H9 (cell line): Measurements from ENCODE around the gene CBLN3. TPM values are rescaled to one million over a fixed set of nuclear protein-coding genes. Genes with fewer than 3 reads are reported as not detected.

Experiments used
- DNase-seq: peaks from one replicate; pipeline ENCODE4 v3.0.0-alpha.2; 2017
- H2AFZ ChIP-seq: one replicate; pipeline ENCODE4 v1.6.1; 2013; ENCODE audit warnings: mild to moderate bottlenecking, low read length, control low read depth, moderate library complexity
- H2AK5ac ChIP-seq: 2 replicates; pipeline ENCODE4 v1.6.1; 2013; ENCODE audit warnings: low read length, control low read depth, mixed read lengths; ENCODE audit not compliant: insufficient read length
- H2BK120ac ChIP-seq: one replicate; pipeline ENCODE4 v1.6.1; 2013; ENCODE audit warnings: low read depth, mild to moderate bottlenecking, low read length, control low read depth, inconsistent platforms; ENCODE audit not compliant: poor library complexity, severe bottlenecking
- H2BK12ac ChIP-seq: 2 replicates; pipeline ENCODE4 v1.6.1; 2013; ENCODE audit warnings: low read length, control low read depth, mixed read lengths, low read depth; ENCODE audit not compliant: insufficient read length
- H2BK15ac ChIP-seq: 2 replicates; pipeline ENCODE4 v1.6.1; 2013; ENCODE audit warnings: low read depth, low read length, control low read depth
- H2BK20ac ChIP-seq: one replicate; pipeline ENCODE4 v1.6.1; 2013; ENCODE audit warnings: low read depth, mild to moderate bottlenecking, low read length, control low read depth, inconsistent platforms; ENCODE audit not compliant: poor library complexity, severe bottlenecking
- H2BK5ac ChIP-seq: 2 replicates; pipeline ENCODE4 v1.6.1; 2013; ENCODE audit warnings: low read length, control low read depth, mixed read lengths; ENCODE audit not compliant: insufficient read length
- H3K14ac ChIP-seq: 2 replicates; pipeline ENCODE4 v1.6.1; 2013; ENCODE audit warnings: low read length, control low read depth; ENCODE audit not compliant: insufficient read depth
- H3K18ac ChIP-seq: 2 replicates; pipeline ENCODE4 v1.6.1; 2013; ENCODE audit warnings: low read depth, mild to moderate bottlenecking, mixed read lengths, low read length, control low read depth; ENCODE audit not compliant: insufficient read length
- H3K23ac ChIP-seq: 2 replicates; pipeline ENCODE4 v1.6.1; 2013; ENCODE audit warnings: low read length, control low read depth, mixed read lengths, low read depth; ENCODE audit not compliant: insufficient read length
- H3K23me2 ChIP-seq: 2 replicates; pipeline ENCODE4 v1.6.1; 2013; ENCODE audit warnings: low read depth, mild to moderate bottlenecking, mixed read lengths, low read length, control low read depth; ENCODE audit not compliant: insufficient read length, poor library complexity, severe bottlenecking
- H3K27ac ChIP-seq: 2 replicates; pipeline ENCODE4 v1.5.1; 2013; ENCODE audit warnings: low read length, control low read depth, mixed read lengths, low read depth; ENCODE audit not compliant: insufficient read length
- H3K27me3 ChIP-seq: 2 replicates; pipeline ENCODE4 v1.6.1; 2013; ENCODE audit warnings: low read length, control low read depth, inconsistent platforms; ENCODE audit not compliant: insufficient read depth
- H3K4ac ChIP-seq: 2 replicates; pipeline ENCODE4 v1.6.1; 2013; ENCODE audit warnings: low read depth, mild to moderate bottlenecking, control low read depth, inconsistent platforms, low read length, moderate library complexity
- H3K4me1 ChIP-seq: 2 replicates; pipeline ENCODE4 v1.6.1; 2013; ENCODE audit warnings: low read length, control low read depth, inconsistent platforms; ENCODE audit not compliant: insufficient read depth
- H3K4me2 ChIP-seq: 2 replicates; pipeline ENCODE4 v1.6.1; 2013; ENCODE audit warnings: low read length, control low read depth, mixed read lengths; ENCODE audit not compliant: insufficient read length, insufficient read depth
- H3K56ac ChIP-seq: 2 replicates; pipeline ENCODE4 v1.6.1; 2013; ENCODE audit warnings: low read depth, mild to moderate bottlenecking, mixed read lengths, low read length, control low read depth; ENCODE audit not compliant: insufficient read length
- H3K79me1 ChIP-seq: 2 replicates; pipeline ENCODE4 v1.6.1; 2013; ENCODE audit warnings: low read depth, mild to moderate bottlenecking, moderate library complexity, low read length, control low read depth, inconsistent platforms; ENCODE audit not compliant: insufficient read depth, poor library complexity, severe bottlenecking
- H3K79me2 ChIP-seq: 2 replicates; pipeline ENCODE4 v1.6.1; 2013; ENCODE audit warnings: low read length, control low read depth, inconsistent platforms; ENCODE audit not compliant: insufficient read depth
- H3K9ac ChIP-seq: 2 replicates; pipeline ENCODE4 v1.6.1; 2013; ENCODE audit warnings: low read length, control low read depth, mixed read lengths; ENCODE audit not compliant: insufficient read length; ENCODE audit errors: extremely low read depth
- H3K9me3 ChIP-seq: one replicate; pipeline ENCODE4 v1.6.1; 2013; ENCODE audit warnings: low read depth, low read length, inconsistent platforms; ENCODE audit not compliant: control insufficient read depth
- H3T11ph ChIP-seq: one replicate; pipeline ENCODE4 v1.6.1; 2013; ENCODE audit warnings: mild to moderate bottlenecking, low read length, control low read depth, inconsistent platforms
- H4K20me1 ChIP-seq: one replicate; pipeline ENCODE4 v1.6.1; 2013; ENCODE audit not compliant: control insufficient read depth, insufficient read length, insufficient read depth
- H4K5ac ChIP-seq: 2 replicates; pipeline ENCODE4 v1.6.1; 2013; ENCODE audit warnings: low read depth, mild to moderate bottlenecking, mixed read lengths, low read length, control low read depth; ENCODE audit not compliant: insufficient read length
- H4K8ac ChIP-seq: replicated peaks from 2 replicates; pipeline ENCODE4 v1.6.1; 2013; ENCODE audit warnings: low read length, control low read depth, mixed read lengths, low read depth; ENCODE audit not compliant: insufficient read length
- H4K91ac ChIP-seq: 2 replicates; pipeline ENCODE4 v1.6.1; 2013; ENCODE audit warnings: low read depth, mild to moderate bottlenecking, moderate library complexity, mixed read lengths, low read length, control low read depth; ENCODE audit not compliant: insufficient read length
- H3K27ac Mint-ChIP-seq, 3 experiments: 2 replicates in 2 of 3; 3 replicates in 1 of 3; pipeline ENCODE4 v1.8.0; 2020 to 2021; ENCODE audit warnings: mixed read lengths in 3 of 3, mild to moderate bottlenecking in 1 of 3, moderate library complexity in 1 of 3
- H3K27me3 Mint-ChIP-seq: 2 replicates; pipeline ENCODE4 v1.8.0; 2021; ENCODE audit warnings: low read depth, mild to moderate bottlenecking, moderate library complexity, mixed read lengths
- H3K36me3 Mint-ChIP-seq, 3 experiments: 2 replicates in 2 of 3; 3 replicates in 1 of 3; pipeline ENCODE4 v1.8.0; 2020 to 2021; ENCODE audit warnings: low read depth in 3 of 3, mixed read lengths in 3 of 3; ENCODE audit not compliant: insufficient read depth in 1 of 3
- H3K4me1 Mint-ChIP-seq, 2 experiments: 2 replicates each; pipeline ENCODE4 v1.8.0; 2020; ENCODE audit warnings: mixed read lengths in 2 of 2
- H3K4me3 Mint-ChIP-seq, 2 experiments: 2 replicates in 1 of 2; 3 replicates in 1 of 2; pipeline ENCODE4 v1.8.0; 2020 to 2021; ENCODE audit warnings: mild to moderate bottlenecking in 2 of 2, mixed read lengths in 2 of 2, moderate library complexity in 1 of 2
- H3K9me3 Mint-ChIP-seq, 2 experiments: 2 replicates in 1 of 2; 3 replicates in 1 of 2; pipeline ENCODE4 v1.8.0; 2020; ENCODE audit warnings: mild to moderate bottlenecking in 2 of 2, mixed read lengths in 2 of 2, moderate library complexity in 1 of 2
- WGBS: extraction: QIAGEN DNeasy Blood & Tissue Kit; methylation state at CpG from one replicate; pipeline ENCODE4 v1.1.7; 2013; ENCODE audit warnings: missing lambda C conversion rate, low lambda C conversion rate, mixed read lengths; ENCODE audit not compliant: insufficient read length; ENCODE audit errors: extremely low coverage; 5-methylcytosine and 5-hydroxymethylcytosine counted together
- total RNA-seq: library from RNA; stranded (reverse); gene quantifications from 2 replicates; pipeline ENCODE4 v1.2.1, GENCODE V29; 2021
- TF ChIP-seq, protein P1 (sequence below): fragments of 200-600 bp; sonication (generic); conservative IDR thresholded peaks from 3 replicates; pipeline ENCODE4 v1.8.0; 2021; ENCODE audit warnings: antibody characterized with exemption, mild to moderate bottlenecking

The CBLN3 gene
- total RNA-seq, 1 experiment from 2014 or later, result 0.39 TPM

DNA sequence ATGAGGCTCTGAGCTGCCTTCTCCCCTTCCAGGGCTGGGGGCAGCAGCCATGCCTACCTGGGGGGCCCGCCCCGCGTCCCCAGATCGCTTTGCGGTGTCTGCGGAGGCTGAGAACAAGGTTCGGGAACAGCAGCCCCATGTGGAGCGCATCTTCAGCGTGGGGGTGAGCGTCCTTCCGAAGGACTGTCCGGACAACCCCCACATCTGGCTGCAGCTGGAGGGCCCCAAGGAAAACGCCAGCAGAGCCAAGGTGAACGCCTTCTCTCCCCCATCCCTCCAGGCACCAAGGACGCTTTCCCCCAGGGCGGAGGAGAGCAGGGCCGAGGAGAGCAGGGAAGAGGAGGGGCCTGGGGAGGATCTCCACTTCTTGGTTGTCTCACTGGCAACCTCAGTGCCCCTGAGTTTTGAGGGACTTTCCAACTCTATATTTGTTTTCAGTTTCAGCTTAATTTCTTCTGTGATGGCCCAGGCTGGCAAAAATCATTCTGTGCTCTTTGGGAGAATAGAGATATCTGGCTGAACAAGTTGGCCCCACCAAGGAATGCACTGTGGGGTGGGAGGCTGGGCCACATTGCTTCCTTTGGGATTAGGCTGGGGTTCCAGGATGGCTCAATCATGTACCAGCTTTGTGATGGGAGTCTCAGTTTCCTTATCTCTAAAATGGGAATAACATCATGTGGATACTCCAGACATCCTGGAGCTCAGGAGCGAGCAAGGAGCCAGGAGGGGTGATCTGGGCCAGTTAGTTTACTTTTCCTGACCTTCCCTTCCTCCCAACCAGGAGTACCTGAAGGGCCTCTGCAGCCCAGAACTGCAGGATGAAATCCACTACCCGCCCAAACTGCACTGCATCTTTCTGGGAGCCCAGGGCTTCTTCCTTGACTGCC lies 1.5 kb upstream of the CBLN3 start:
- Histone ChIP-seq H4K8ac (no peak overlapping the region), H3K79me2 (no peaks in the 10 kb centered on the region), H3K9ac (no peak overlapping the region), H2BK12ac (no peak overlapping the region), H4K5ac (no peak overlapping the region), H2AFZ (no peak overlapping the region), H3K14ac (peak overlapping the region; percentile 27; the same call in 1 of the 2 replicates), H3T11ph (no peak overlapping the region), H3K56ac (no peak overlapping the region), H3K4me1 (peaks cover 3% of the 10 kb centered on the region; the same call in 1 of the 2 replicates), H4K20me1 (peaks cover 2% of the 10 kb centered on the region), H3K23ac (no peak overlapping the region), H3K18ac (no peak overlapping the region), H3K23me2 (peaks cover 7% of the 10 kb centered on the region), H3K4ac (no peak overlapping the region), H2AK5ac (no peak overlapping the region), H3K27ac (no peak overlapping the region), H2BK5ac (no peak overlapping the region), H3K79me1 (no peaks in the 10 kb centered on the region), H3K4me2 (peak overlapping the region; percentile 98), H2BK120ac (no peak overlapping the region), H2BK15ac (no peak overlapping the region), H4K91ac (no peak overlapping the region), H3K27me3 (no peaks in the 10 kb centered on the region), H3K9me3 (no peaks in the 10 kb centered on the region), H2BK20ac (no peak overlapping the region)
- peaks cover 6% of the 10 kb centered on the region for H3K27me3 Mint-ChIP-seq
- TF ChIP-seq, protein P1, sequence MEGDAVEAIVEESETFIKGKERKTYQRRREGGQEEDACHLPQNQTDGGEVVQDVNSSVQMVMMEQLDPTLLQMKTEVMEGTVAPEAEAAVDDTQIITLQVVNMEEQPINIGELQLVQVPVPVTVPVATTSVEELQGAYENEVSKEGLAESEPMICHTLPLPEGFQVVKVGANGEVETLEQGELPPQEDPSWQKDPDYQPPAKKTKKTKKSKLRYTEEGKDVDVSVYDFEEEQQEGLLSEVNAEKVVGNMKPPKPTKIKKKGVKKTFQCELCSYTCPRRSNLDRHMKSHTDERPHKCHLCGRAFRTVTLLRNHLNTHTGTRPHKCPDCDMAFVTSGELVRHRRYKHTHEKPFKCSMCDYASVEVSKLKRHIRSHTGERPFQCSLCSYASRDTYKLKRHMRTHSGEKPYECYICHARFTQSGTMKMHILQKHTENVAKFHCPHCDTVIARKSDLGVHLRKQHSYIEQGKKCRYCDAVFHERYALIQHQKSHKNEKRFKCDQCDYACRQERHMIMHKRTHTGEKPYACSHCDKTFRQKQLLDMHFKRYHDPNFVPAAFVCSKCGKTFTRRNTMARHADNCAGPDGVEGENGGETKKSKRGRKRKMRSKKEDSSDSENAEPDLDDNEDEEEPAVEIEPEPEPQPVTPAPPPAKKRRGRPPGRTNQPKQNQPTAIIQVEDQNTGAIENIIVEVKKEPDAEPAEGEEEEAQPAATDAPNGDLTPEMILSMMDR, result no peak
- peak overlapping the region in 2 of 3 experiments; percentile 40 to 72; a peak in 2 of 7 replicates for H3K27ac Mint-ChIP-seq
- peak overlapping the region; percentile 75 to 85 for H3K4me3 Mint-ChIP-seq
- peaks cover 0 to 23% (median 19%) of the 10 kb centered on the region in 3 experiments; a peak in 5 of 7 replicates for H3K36me3 Mint-ChIP-seq
- H3K9me3 Mint-ChIP-seq, result no peaks in the 10 kb centered on the region
- peaks cover 29 to 30% of the 10 kb centered on the region in 2 experiments for H3K4me1 Mint-ChIP-seq
- DNase-seq, result no peak
- WGBS, result no CpG with 5 or more reads among the region's 19 CpGs
